H1 (cell line): ENCODE measurements around the gene LYPD6B. TPM values are rescaled to one million over a fixed set of nuclear protein-coding genes. Genes with fewer than 3 reads are reported as not detected.

Source experiments
- CHD7 ChIP-seq: fragments of 300-600 bp; sonication (generic); IDR thresholded peaks from 2 replicates; pipeline ENCODE4 v1.7.1; 2012; ENCODE audit warnings: low read length, moderate library complexity, mild to moderate bottlenecking, inconsistent platforms; ENCODE audit not compliant: insufficient replicate concordance
- POU5F1 ChIP-seq: IDR thresholded peaks from 2 replicates; pipeline ENCODE4 v1.6.1; 2011; ENCODE audit warnings: low read depth, mild to moderate bottlenecking, low read length, moderate library complexity
- RBBP5 ChIP-seq: IDR thresholded peaks from 2 replicates; pipeline ENCODE4 v1.7.1; 2012; ENCODE audit warnings: low read depth, mild to moderate bottlenecking, inconsistent platforms, low read length, moderate library complexity, borderline replicate concordance
- RNF2 ChIP-seq: fragments of 200-900, 300-1000 bp; sonication (generic); IDR thresholded peaks from 2 replicates; pipeline ENCODE4 v1.7.1; 2016; ENCODE audit warnings: borderline replicate concordance, low read depth, mild to moderate bottlenecking, antibody characterized with exemption, low read length; ENCODE audit not compliant: poor library complexity, severe bottlenecking; ENCODE audit errors: missing control alignments
- SIX5 ChIP-seq: IDR thresholded peaks from 2 replicates; pipeline ENCODE4 v1.6.1; 2011; ENCODE audit warnings: mild to moderate bottlenecking, low read depth, low read length
- TCF12 ChIP-seq: IDR thresholded peaks from 2 replicates; pipeline ENCODE4 v1.6.1; 2011; ENCODE audit warnings: low read depth, mild to moderate bottlenecking, low read length
- polyA plus RNA-seq, 7 experiments: library from polyadenylated mRNA; depleted of rRNA in 3 of 7; stranded (reverse) in 5 of 7; unstranded in 2 of 7; fragments of >200 nt in 5 of 7; fragments of 200-250 nt in 2 of 7; gene quantifications; 1 replicate in 5 of 7; 2 replicates in 1 of 7; 4 replicates in 1 of 7; pipeline versions ENCODE4 v1.2.1 to v1.2.3, GENCODE V29; 2011 to 2013; ENCODE audit warnings: missing spikeins in 2 of 7, mixed read lengths in 2 of 7
- total RNA-seq: library from RNA; stranded (reverse); fragmentation: NEBNext Ultra II Directional; extraction: Animal tissue kit (Norgen Biotek cat#: 25700); gene quantifications from 2 replicates; pipeline ENCODE4 v1.2.1, GENCODE V29; 2021

The LYPD6B gene
- total and polyA plus RNA-seq, 2 of the 8 experiments (the other 6 are each of a cell fraction or from before 2014, with no cell fraction given), result 2.2 to 3.5 TPM

GRCh38 chr2:149204686-149205085, 166.2 kb downstream of the LYPD6B start (continued):
- no peak for TF ChIP-seq CHD7
- no peak for TF ChIP-seq SIX5
- TF ChIP-seq POU5F1, result no peak
- TF ChIP-seq TCF12, result no peak
- no peak for TF ChIP-seq RBBP5
- no peak for TF ChIP-seq RNF2
